ENCODE results near the gene TCF12. TPM values are rescaled to one million over a fixed set of nuclear protein-coding genes. Genes with fewer than 3 reads are reported as not detected.

Gene TCF12
- total RNA-seq, 1 donor from 2014 or later: 84.6 TPM

DNA sequence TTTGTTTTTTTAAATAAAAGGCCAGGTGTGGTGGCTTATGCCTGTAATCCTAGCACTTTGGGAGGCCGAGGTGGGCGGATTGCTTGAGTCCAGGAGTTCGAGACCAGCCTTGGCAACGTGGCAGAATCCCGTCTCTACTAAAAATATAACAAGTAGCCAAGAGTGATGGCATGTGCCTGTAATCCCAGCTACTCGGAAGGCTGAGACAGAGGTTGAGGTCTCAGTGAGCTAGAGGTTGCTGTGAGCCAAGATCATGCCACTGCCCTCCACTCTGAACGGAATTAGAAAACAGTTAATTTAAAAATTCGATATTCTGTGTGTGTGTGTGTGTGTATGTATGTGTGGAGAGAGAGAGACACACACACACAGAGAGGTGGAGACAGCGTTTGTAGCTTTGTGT, 58.8 kb downstream of the TCF12 start:
- TF ChIP-seq CTCF (IDR thresholded peaks at IDR 0.05; ENCODE audit: insufficient read depth, low read length, poor library complexity, severe bottlenecking): no peak
- no peak for DNase-seq (ENCODE audit: low read depth)
- Histone ChIP-seq H3K36me3 (ENCODE audit: control insufficient read depth, insufficient read depth, low read length) (no peaks in the 10 kb centered on the region), H3K27me3 (ENCODE audit: control insufficient read depth, insufficient read depth, low read length) (no peaks in the 10 kb centered on the region), H3K4me3 (ENCODE audit: low read depth, low read length) (no peak overlapping the region)

GRCh38 chr15:56978898-56979662, 60.6 kb downstream of the TCF12 start:
- no peak for DNase-seq (ENCODE audit: low read depth)

GRCh38 chr15:56980473-56980872, 62.0 kb downstream of the TCF12 start:
- H3K27me3 ChIP-seq (ENCODE audit: control insufficient read depth, insufficient read depth, low read length): no peaks in the 10 kb centered on the region
- DNase-seq (ENCODE audit: low read depth): no peak
- H3K4me3 ChIP-seq (ENCODE audit: low read depth, low read length): no peak overlapping the region
- H3K36me3 ChIP-seq (ENCODE audit: control insufficient read depth, insufficient read depth, low read length): no peaks in the 10 kb centered on the region
- TF ChIP-seq CTCF (IDR thresholded peaks at IDR 0.05; ENCODE audit: insufficient read depth, low read length, poor library complexity, severe bottlenecking): no peak

More at GRCh38 chr15:56978898-56979662, 60.6 kb downstream of the TCF12 start:
- no peaks in the 10 kb centered on the region for H3K27me3 ChIP-seq (ENCODE audit: control insufficient read depth, insufficient read depth, low read length)
- no peak overlapping the region for H3K4me3 ChIP-seq (ENCODE audit: low read depth, low read length)
- no peaks in the 10 kb centered on the region for H3K36me3 ChIP-seq (ENCODE audit: control insufficient read depth, insufficient read depth, low read length)
- TF ChIP-seq CTCF (IDR thresholded peaks at IDR 0.05; ENCODE audit: insufficient read depth, low read length, poor library complexity, severe bottlenecking): no peak

DNA sequence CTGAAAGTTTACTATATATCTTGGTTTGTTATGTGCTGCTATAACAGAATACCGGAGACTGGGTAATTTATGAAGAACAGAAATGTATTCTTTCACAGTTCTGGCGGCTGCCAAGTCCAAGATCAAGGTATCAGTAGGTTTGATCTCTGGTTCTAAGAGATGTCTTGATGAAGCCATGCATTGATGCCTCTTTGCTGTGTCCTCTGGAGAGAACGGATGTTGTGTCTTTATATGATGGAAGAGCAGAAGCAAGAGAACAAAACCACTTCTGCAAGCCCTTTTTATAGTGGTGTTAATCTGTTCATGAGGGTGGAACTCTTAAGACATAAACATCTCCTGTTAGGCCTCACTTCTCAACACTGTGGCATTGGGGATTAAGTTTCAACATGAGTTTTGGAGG, 62.7 kb downstream of the TCF12 start:
- no peaks in the 10 kb centered on the region for H3K27me3 ChIP-seq (ENCODE audit: control insufficient read depth, insufficient read depth, low read length)
- H3K4me3 ChIP-seq (ENCODE audit: low read depth, low read length): no peak overlapping the region
- DNase-seq (ENCODE audit: low read depth): no peak
- TF ChIP-seq CTCF (IDR thresholded peaks at IDR 0.05; ENCODE audit: insufficient read depth, low read length, poor library complexity, severe bottlenecking): no peak
- no peaks in the 10 kb centered on the region for H3K36me3 ChIP-seq (ENCODE audit: control insufficient read depth, insufficient read depth, low read length)

DNA sequence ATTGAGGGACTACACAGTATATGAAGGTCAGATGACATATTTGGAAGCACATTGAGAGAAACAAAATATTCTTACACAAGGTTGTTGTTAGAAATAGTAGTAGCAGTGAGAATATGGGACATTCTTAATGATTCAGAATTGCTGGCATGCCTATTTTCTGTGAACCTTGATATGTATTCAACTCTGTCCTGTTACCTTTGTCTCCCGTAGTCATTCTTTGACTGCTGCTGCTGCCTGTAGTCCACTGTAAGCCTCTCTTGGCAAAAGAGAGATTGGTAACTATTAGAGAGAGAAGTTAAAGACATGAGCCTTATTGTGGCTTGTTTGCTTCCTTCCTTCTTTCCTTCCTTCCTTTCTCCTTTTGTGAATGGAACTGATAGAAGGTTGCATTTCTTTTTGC, 64.5 kb downstream of the TCF12 start:
- TF ChIP-seq CTCF (IDR thresholded peaks at IDR 0.05; ENCODE audit: insufficient read depth, low read length, poor library complexity, severe bottlenecking): no peak
- no peaks in the 10 kb centered on the region for H3K36me3 ChIP-seq (ENCODE audit: control insufficient read depth, insufficient read depth, low read length)
- no peaks in the 10 kb centered on the region for H3K27me3 ChIP-seq (ENCODE audit: control insufficient read depth, insufficient read depth, low read length)
- no peak for DNase-seq (ENCODE audit: low read depth)
- no peak overlapping the region for H3K4me3 ChIP-seq (ENCODE audit: low read depth, low read length)

Measured in kidney epithelial cell (primary cell).